ENCODE data around the gene SLC2A6.

Gene SLC2A6

GRCh38 chr9:133471551-133472276 lies 7.2 kb downstream of the SLC2A6 start:
- DNase-seq (no peak), ATAC-seq (replicated peaks) (no peak)
- H3K4me3 Mint-ChIP-seq = no peak overlapping the region
- peaks cover 8 to 30% of the 10 kb centered on the region in 2 donors for H3K36me3 Mint-ChIP-seq
- peaks cover 11 to 35% of the 10 kb centered on the region in 2 donors for H3K4me1 Mint-ChIP-seq
- peak overlapping the region; percentile 67 for H3K27ac Mint-ChIP-seq
- H3K27me3 Mint-ChIP-seq = no peaks in the 10 kb centered on the region
- H3K9me3 Mint-ChIP-seq = no peaks in the 10 kb centered on the region

DNA sequence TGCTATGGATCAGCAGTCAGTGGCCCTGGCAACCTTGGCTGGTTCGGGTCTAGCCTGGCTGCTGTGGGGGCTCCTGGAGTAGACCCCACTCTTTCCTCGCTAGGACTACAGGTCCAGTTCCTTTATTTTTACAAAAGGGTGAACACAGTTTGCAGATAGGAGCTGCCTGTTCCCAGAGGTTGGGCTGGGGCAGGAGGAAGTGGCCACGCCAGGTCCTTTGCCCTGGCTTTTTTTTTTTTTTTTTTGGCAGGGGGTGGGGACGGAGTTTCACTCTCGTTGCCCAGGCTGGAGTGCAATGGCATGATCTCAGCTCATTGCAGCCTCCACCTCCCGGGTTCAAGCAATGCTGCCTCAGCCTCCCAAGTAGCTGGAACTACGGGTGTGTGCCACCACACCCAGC lies 7.9 kb downstream of the SLC2A6 start:
- DNase-seq = no peak
- Mint-ChIP-seq H3K27ac (peak overlapping the region; percentile 87), H3K27me3 (no peaks in the 10 kb centered on the region), H3K9me3 (no peaks in the 10 kb centered on the region), H3K4me3 (no peak overlapping the region), H3K4me1 (peaks cover 7 to 28% of the 10 kb centered on the region in 2 donors), H3K36me3 (peaks cover 8 to 23% of the 10 kb centered on the region in 2 donors)
- no peak for ATAC-seq (replicated peaks)

DNA sequence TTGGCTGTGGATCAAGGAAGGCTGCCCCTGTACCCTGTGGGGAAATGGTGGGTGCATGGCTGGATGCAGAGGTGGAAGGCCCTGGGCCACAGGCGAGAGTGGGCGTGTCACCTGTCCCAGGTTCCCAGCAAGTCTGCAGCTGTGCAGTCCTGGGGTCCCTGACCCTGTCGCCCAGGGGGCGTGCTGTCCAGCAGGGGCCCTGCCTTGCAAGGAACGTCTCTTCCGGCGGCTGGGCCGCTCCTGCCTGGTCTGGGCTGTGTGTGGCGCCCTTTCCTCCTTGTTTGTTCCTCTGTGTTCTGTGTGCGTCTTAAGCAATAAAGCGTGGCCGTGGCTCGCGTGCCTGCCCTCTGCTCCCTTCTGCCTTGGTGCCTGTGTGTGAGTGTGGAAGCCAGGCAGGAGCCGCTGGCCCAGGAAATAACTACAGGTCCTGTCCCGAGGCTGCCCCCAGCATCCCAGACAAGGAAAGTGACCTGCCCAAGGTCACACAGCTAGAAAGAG lies 8.4 kb downstream of the SLC2A6 start:
- peaks cover 9 to 23% of the 10 kb centered on the region in 2 donors for H3K4me1 Mint-ChIP-seq
- peaks cover 8 to 19% of the 10 kb centered on the region in 2 donors for H3K36me3 Mint-ChIP-seq
- H3K9me3 Mint-ChIP-seq = no peaks in the 10 kb centered on the region
- H3K27ac Mint-ChIP-seq = peak overlapping the region; percentile 87
- no peak for DNase-seq
- peak in 1 of 2 donors; percentile 5 for ATAC-seq (replicated peaks)
- H3K27me3 Mint-ChIP-seq = no peaks in the 10 kb centered on the region
- H3K4me3 Mint-ChIP-seq = peak overlapping the region in 1 of 2 donors; percentile 48

DNA sequence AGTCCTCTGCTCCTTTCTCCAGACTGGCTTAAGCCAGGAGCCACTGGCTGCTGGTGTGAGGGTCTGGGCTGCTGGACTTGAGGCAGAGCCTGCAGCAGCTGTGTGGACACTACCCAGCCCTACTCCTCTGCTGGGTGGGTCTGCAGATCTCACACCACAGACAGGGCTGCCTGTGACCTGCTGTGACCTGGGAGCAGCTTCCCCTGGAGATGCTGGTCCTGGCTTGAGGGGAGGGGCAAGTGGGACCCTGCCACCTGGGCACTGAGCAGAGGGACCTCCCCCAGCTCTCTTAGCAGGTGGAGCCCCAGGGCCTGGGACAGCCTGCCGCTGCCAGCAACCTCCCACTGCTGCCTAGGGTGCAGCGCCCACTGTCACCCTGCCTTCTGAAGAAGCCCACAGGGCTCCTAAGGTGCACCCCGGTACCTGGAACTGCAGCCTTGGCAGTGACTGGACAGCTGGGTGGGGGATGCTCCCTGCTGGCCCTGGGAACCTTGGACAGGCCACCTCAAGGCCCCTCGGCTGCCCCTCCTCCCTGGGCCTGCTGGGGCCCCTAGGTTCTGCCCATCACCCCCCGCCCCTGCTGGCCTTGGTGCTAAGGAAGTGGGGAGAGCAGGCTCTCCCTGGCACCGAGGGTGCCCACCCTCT lies 10.0 kb downstream of the SLC2A6 start:
- no peaks in the 10 kb centered on the region for H3K9me3 Mint-ChIP-seq
- peak overlapping the region in 1 of 2 donors; percentile 25 for H3K4me3 Mint-ChIP-seq
- H3K4me1 Mint-ChIP-seq = peaks cover 11 to 16% of the 10 kb centered on the region in 2 donors
- no peaks in the 10 kb centered on the region for H3K27me3 Mint-ChIP-seq
- H3K36me3 Mint-ChIP-seq = peaks cover 8 to 20% of the 10 kb centered on the region in 2 donors
- peak overlapping the region; percentile 62 for H3K27ac Mint-ChIP-seq
- peak; percentile 32 to 33 for ATAC-seq (replicated peaks)
- no peak for DNase-seq

DNA sequence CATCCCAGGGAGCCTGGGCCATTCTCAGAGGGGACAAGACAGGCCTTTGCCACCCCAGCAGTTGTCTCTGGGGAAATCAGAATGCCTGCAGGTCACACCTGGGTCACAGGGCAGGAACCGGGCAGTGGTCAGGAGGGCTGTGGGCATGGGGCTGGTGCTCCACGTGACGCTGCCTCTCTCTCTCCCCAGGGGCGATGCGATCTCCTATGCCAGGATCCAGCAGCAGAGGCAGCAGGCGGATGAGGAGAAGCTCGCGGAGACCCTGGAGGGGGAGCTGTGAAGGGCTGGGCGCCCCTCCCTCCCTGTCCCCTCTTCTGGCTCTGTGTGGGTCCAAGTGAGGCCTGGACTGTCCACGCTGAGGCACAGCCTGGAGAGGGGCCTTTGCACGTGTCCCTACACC lies 10.5 kb downstream of the SLC2A6 start:
- H3K4me3 Mint-ChIP-seq = no peak overlapping the region
- H3K27me3 Mint-ChIP-seq = no peaks in the 10 kb centered on the region
- H3K4me1 Mint-ChIP-seq = peaks cover 11 to 21% of the 10 kb centered on the region in 2 donors
- no peaks in the 10 kb centered on the region for H3K9me3 Mint-ChIP-seq
- peaks cover 8 to 22% of the 10 kb centered on the region in 2 donors for H3K36me3 Mint-ChIP-seq
- ATAC-seq (replicated peaks) (peak; percentile 2 to 9), DNase-seq (no peak)
- H3K27ac Mint-ChIP-seq = peak overlapping the region; percentile 59

DNA sequence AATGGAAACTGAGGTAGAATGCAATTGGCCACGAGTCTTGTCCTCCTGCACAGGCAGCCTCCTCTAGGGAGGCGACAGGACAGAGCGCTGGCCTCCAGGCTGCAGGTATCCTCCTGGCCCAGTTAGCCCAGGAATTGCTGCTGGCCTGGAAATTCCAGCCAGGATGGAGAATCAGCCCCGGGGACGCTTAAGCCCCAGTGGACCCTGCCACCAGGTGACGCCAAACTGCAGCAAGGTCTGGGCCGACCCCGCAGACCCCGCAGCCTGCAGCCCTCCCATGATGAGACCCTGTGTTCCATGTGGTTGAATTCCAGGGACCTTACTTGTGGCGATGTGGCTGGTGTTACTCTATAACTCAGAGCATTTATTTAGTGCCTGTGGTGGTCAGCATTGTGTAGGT lies 11.8 kb downstream of the SLC2A6 start:
- no peak for DNase-seq
- H3K27ac Mint-ChIP-seq = no peak overlapping the region
- H3K36me3 Mint-ChIP-seq = peaks cover 3 to 17% of the 10 kb centered on the region in 2 donors
- H3K27me3 Mint-ChIP-seq = no peaks in the 10 kb centered on the region
- no peaks in the 10 kb centered on the region for H3K9me3 Mint-ChIP-seq
- H3K4me1 Mint-ChIP-seq = peaks cover 14 to 23% of the 10 kb centered on the region in 2 donors
- ATAC-seq (replicated peaks) = no peak
- H3K4me3 Mint-ChIP-seq = no peak overlapping the region

- Mint-ChIP-seq H3K27ac (no peak overlapping the region), H3K4me3 (no peak overlapping the region), H3K27me3 (no peaks in the 10 kb centered on the region), H3K36me3 (peaks cover 0 to 10% of the 10 kb centered on the region in 2 donors), H3K9me3 (no peaks in the 10 kb centered on the region), H3K4me1 (peaks cover 22 to 32% of the 10 kb centered on the region in 2 donors)
- DNase-seq (no peak), ATAC-seq (replicated peaks) (no peak)
Observed at GRCh38 chr9:133465984-133466383, 12.9 kb downstream of the SLC2A6 start.

- H3K27ac Mint-ChIP-seq = no peak overlapping the region
- peaks cover 0 to 6% of the 10 kb centered on the region in 2 donors for H3K36me3 Mint-ChIP-seq
- H3K4me3 Mint-ChIP-seq = no peak overlapping the region
- DNase-seq (no peak), ATAC-seq (replicated peaks) (no peak)
- no peaks in the 10 kb centered on the region for H3K27me3 Mint-ChIP-seq
- H3K4me1 Mint-ChIP-seq = peaks cover 25 to 27% of the 10 kb centered on the region in 2 donors
- no peaks in the 10 kb centered on the region for H3K9me3 Mint-ChIP-seq
Observed at GRCh38 chr9:133464638-133465037, 14.3 kb downstream of the SLC2A6 start.

DNA sequence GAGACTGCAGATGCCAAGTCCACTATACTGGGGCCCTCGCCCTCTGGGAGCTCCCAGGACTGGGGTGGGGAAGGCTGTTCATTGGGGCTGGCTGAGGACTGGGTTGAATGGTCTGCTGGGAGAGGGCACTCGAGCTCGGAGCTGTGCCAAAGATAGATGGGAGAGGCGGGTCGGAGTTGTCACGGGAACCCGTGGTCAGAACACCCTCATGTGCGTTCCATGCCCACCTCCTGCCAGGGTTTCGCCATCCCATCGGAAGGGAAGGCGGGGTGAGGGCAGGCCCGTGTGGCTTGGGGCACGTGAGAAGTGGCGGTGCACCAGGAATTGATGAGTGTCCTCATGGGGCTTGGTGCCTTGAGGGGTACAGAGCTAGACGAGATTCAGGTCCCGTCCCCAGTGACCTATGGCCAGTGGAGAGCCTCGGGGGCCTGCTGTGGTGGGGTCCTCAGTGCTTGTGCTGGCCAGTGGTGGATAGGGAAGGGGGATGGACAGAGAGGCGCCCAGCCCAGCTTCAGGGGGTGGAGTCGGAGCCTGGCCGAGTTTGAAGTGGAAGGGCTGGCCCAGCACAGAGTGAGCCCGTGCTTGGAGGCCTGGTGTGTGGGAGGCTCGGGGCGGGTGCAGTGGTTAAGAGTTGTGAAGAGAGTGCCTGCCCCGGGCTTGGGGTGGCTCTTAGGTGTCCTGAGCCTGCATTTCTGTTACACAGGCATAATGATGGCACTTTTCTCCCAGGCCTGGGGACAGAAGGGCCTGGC lies 14.9 kb downstream of the SLC2A6 start:
- Mint-ChIP-seq H3K27me3 (no peaks in the 10 kb centered on the region), H3K36me3 (peaks cover 0 to 6% of the 10 kb centered on the region in 2 donors), H3K4me3 (no peak overlapping the region), H3K9me3 (no peaks in the 10 kb centered on the region), H3K27ac (no peak overlapping the region), H3K4me1 (peaks cover 23 to 31% of the 10 kb centered on the region in 2 donors)
- DNase-seq (no peak), ATAC-seq (replicated peaks) (no peak)

DNA sequence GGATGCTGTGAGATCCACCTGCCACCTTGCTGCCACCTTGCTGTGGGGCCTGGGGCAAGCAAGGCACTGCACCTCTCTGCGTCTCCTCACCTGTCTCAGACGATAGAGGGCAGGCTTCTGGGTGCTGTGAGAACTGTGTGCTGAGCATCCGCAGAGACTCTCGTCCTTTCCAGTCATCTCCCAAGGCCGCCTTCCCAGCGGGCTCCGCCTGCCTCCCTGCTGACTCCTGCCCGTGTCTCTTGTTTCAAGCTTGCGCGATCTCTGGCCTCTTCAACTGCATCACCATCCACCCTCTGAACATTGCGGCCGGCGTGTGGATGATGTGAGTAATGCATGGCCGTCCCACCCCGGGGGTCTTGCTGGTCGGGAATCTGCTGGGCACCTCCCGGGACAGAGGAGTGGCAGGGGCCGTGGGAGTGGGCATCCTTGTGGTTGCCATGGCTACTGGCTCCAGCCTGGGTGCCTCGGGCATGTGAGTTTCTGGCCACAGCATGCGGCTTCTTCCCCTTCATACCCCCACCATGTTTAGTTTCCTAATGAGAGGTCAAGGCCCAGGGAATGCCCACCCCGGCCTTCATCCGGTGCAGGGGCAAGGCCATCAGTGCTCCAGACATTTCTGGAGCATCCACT lies 15.6 kb downstream of the SLC2A6 start:
- H3K27me3 Mint-ChIP-seq = no peaks in the 10 kb centered on the region
- H3K27ac Mint-ChIP-seq = no peak overlapping the region
- no peaks in the 10 kb centered on the region for H3K9me3 Mint-ChIP-seq
- DNase-seq = no peak
- H3K4me3 Mint-ChIP-seq = no peak overlapping the region
- peaks cover 0 to 6% of the 10 kb centered on the region in 2 donors for H3K36me3 Mint-ChIP-seq
- ATAC-seq (replicated peaks) = no peak
- H3K4me1 Mint-ChIP-seq = peaks cover 23 to 34% of the 10 kb centered on the region in 2 donors

DNA sequence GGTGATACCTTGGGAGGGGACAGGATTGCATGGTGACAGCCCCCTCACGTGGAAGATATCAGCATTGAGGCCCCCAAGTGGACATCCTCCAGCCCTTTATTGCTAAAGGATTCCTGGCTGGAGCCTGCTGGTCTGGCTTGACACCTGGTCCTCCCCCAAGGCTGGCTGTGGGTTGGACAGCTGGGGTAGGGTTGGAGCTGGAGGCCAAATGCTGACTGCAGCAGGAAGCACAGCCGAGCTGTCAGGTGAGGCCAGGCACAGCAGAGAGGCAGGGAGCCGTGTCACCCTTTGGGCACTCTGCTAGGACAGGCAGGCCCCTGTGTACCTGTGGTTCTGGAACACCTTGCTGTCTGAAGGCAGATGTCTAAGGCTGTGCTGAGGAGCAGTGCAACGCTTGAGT lies 16.9 kb downstream of the SLC2A6 start:
- Mint-ChIP-seq H3K36me3 (peaks cover 0 to 6% of the 10 kb centered on the region in 2 donors), H3K4me3 (no peak overlapping the region), H3K9me3 (no peaks in the 10 kb centered on the region), H3K27me3 (no peaks in the 10 kb centered on the region), H3K4me1 (peaks cover 23 to 34% of the 10 kb centered on the region in 2 donors), H3K27ac (no peak overlapping the region)
- ATAC-seq (replicated peaks) = no peak
- no peak for DNase-seq

GRCh38 chr9:133460405-133461175 lies 18.3 kb downstream of the SLC2A6 start:
- ATAC-seq (replicated peaks) = peak; percentile 62 to 66
- H3K27me3 Mint-ChIP-seq = no peaks in the 10 kb centered on the region
- peaks cover 0 to 6% of the 10 kb centered on the region in 2 donors for H3K36me3 Mint-ChIP-seq
- peak overlapping the region; percentile 83 to 100 for H3K4me3 Mint-ChIP-seq
- DNase-seq = peak; percentile 81
- H3K4me1 Mint-ChIP-seq = peaks cover 23 to 34% of the 10 kb centered on the region in 2 donors
- peak overlapping the region; percentile 92 for H3K27ac Mint-ChIP-seq
- H3K9me3 Mint-ChIP-seq = no peaks in the 10 kb centered on the region

Data from stimulated activated naive B cell treated with anti-CD40 and anti-IgM and Interleukin-4, amounts not matched to agents 10 μg/mL and 1 μg/mL and 100 μg/mL, for 72 hours (primary cell).